Tibial nerve (tissue), 4 donors: ENCODE data around the gene ST13. TPM values are rescaled to one million over a fixed set of nuclear protein-coding genes. Genes with fewer than 3 reads are reported as not detected.

Source experiments
- DNase-seq, 2 donors: peaks; one replicate each; pipeline ENCODE4 v3.0.0-alpha.2; 2019; ENCODE audit warnings: low spot score in 2 of 2
- H3K27ac ChIP-seq, 4 donors: fragments of 200-600 bp; sonication (generic) in 3 of 4; one replicate each; pipeline ENCODE4 v1.5.1; 2017 to 2019; ENCODE audit warnings: mild to moderate bottlenecking in 1 of 4
- H3K27me3 ChIP-seq, 2 donors: fragments of 200-600 bp; sonication (generic) in 1 of 2; one replicate each; pipeline versions ENCODE4 v1.5.1 to v1.6.0; 2017 to 2019
- H3K36me3 ChIP-seq, 3 donors: fragments of 200-600 bp; sonication (generic); one replicate each; pipeline ENCODE4 v1.5.1; 2018 to 2019
- H3K4me1 ChIP-seq, 4 donors: fragments of 200-600 bp; sonication (generic) in 3 of 4; one replicate each; pipeline ENCODE4 v1.5.1; 2017 to 2019
- H3K4me3 ChIP-seq, 4 donors: fragments of 200-600 bp; sonication (generic) in 3 of 4; one replicate each; pipeline ENCODE4 v1.5.1; 2017 to 2019; ENCODE audit warnings: mild to moderate bottlenecking in 1 of 4, moderate library complexity in 1 of 4
- H3K9me3 ChIP-seq, 4 donors: fragments of 200-600 bp; sonication (generic) in 3 of 4; one replicate each; pipeline ENCODE4 v1.5.1; 2017 to 2019
- EP300 ChIP-seq, 2 donors: sonication (generic); formaldehyde crosslinking; IDR thresholded peaks; one replicate each; pipeline ENCODE4 v1.6.1; 2017; ENCODE audit warnings: antibody characterized with exemption in 2 of 2, mild to moderate bottlenecking in 1 of 2
- POLR2A ChIP-seq, 2 donors: fragments of 450-650 bp; IDR thresholded peaks; one replicate each; pipeline ENCODE4 v1.6.1; 2017; ENCODE audit warnings: antibody characterized with exemption in 2 of 2, mild to moderate bottlenecking in 2 of 2, moderate library complexity in 2 of 2
- WGBS, 2 donors: methylation state at CpG; one replicate each; pipeline ENCODE4 v1.1.5; 2018; 5-methylcytosine and 5-hydroxymethylcytosine counted together
- total RNA-seq, 4 donors: library from RNA; depleted of rRNA; stranded (reverse); fragments of >200 nt; gene quantifications; one replicate each; pipeline ENCODE4 v1.1.0, GENCODE V29; 2016
- TF ChIP-seq, protein P1 (sequence below), 5 experiments: fragments of 200-600 bp in 3 of 5; fragments of 450-650 bp in 2 of 5; sonication (generic) in 3 of 5; IDR thresholded peaks; one replicate each; pipeline ENCODE4 v1.5.1; 2016 to 2019; ENCODE audit warnings: antibody characterized with exemption in 5 of 5, mild to moderate bottlenecking in 3 of 5, moderate library complexity in 2 of 5

The ST13 gene
- total RNA-seq, 4 donors from 2014 or later, result 96.9 to 142 (median 114) TPM

DNA sequence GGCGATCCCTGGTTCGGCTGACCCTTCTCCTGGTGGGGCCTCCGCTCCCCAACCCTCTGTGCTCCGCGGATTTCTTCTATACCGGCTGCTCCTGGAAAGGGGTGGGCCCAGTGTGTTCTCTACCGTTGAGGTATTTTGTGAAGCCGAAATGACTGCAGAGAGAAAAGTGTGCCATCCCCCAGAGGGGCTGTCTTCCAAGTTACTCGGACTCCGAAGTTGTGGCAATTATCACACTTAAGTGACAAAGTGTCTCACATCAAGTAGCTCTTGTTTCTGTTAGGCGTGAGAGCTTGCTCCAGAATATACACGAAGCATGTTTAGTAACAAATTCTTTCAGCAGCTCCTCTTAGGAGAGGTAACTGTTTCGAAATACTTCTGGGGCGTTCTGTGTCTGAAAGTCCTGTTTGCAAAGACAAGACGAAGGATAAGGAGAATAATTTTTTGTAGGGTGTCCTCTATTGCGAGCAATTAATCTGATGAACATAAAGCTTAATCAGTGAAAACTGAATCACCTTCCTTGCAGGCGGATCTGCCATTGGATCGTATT, 943 bp upstream of the ST13 start:
- WGBS, 2 donors, result 5 to 7% methylated on average over 18 of the region's 18 CpGs
- DNase-seq, result no peak
- TF ChIP-seq, protein P1, sequence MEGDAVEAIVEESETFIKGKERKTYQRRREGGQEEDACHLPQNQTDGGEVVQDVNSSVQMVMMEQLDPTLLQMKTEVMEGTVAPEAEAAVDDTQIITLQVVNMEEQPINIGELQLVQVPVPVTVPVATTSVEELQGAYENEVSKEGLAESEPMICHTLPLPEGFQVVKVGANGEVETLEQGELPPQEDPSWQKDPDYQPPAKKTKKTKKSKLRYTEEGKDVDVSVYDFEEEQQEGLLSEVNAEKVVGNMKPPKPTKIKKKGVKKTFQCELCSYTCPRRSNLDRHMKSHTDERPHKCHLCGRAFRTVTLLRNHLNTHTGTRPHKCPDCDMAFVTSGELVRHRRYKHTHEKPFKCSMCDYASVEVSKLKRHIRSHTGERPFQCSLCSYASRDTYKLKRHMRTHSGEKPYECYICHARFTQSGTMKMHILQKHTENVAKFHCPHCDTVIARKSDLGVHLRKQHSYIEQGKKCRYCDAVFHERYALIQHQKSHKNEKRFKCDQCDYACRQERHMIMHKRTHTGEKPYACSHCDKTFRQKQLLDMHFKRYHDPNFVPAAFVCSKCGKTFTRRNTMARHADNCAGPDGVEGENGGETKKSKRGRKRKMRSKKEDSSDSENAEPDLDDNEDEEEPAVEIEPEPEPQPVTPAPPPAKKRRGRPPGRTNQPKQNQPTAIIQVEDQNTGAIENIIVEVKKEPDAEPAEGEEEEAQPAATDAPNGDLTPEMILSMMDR (IDR thresholded peaks at IDR 0.05), result no peak
- TF ChIP-seq POLR2A (IDR thresholded peaks at IDR 0.05), result no peak
- no peak for TF ChIP-seq EP300 (IDR thresholded peaks at IDR 0.05)
- H3K27ac ChIP-seq, result peak overlapping the region; percentile 97 to 99 (median 98)
- H3K4me1 ChIP-seq, result peaks cover 0 to 58% (median 34%) of the 10 kb centered on the region in 4 donors
- peak overlapping the region; percentile 72 to 98 (median 88) for H3K4me3 ChIP-seq
- peaks cover 0 to 19% (median 0%) of the 10 kb centered on the region in 3 donors for H3K36me3 ChIP-seq
- H3K9me3 ChIP-seq, result no peaks in the 10 kb centered on the region
- H3K27me3 ChIP-seq, result no peaks in the 10 kb centered on the region

DNA sequence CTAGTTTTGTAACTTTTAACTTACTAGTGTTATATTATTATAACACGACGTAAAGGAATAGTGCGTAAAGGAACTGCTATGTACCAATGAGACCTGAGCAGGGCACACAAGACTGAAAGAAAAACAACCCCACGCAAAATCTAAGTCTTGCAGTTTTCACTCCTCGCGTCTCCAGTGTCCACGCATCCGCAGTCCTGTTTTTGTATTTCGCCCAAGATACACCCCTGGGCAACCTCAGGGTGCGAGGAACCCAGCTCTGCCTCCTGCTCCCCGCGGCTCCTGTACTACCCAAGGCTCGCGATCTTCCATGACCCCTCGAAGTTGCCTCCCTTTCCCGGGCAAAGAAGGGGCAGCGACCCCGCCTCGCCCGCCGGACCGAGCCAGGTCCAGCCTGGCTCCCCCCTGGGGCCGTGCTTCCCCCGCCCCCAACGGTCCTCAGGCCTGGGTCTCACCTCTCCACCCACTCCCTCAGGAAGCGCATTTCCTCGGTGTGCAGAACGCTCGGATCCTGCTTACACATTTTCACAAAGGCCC, 393 bp downstream of the ST13 start:
- Histone ChIP-seq H3K4me1 (peaks cover 0 to 71% (median 35%) of the 10 kb centered on the region in 4 donors), H3K4me3 (peak overlapping the region; percentile 72 to 98 (median 88)), H3K27ac (peak overlapping the region; percentile 97 to 99 (median 98)), H3K36me3 (peaks cover 0 to 9% (median 0%) of the 10 kb centered on the region in 3 donors), H3K27me3 (no peaks in the 10 kb centered on the region), H3K9me3 (no peaks in the 10 kb centered on the region)
- WGBS, 2 donors, result 0 to 1% methylated on average over 29 of the region's 29 CpGs
- peak in 1 of 2 donors; percentile 22 for DNase-seq
- TF ChIP-seq, protein P1 (IDR thresholded peaks at IDR 0.05), result no peak
- no peak for TF ChIP-seq EP300 (IDR thresholded peaks at IDR 0.05)

DNA sequence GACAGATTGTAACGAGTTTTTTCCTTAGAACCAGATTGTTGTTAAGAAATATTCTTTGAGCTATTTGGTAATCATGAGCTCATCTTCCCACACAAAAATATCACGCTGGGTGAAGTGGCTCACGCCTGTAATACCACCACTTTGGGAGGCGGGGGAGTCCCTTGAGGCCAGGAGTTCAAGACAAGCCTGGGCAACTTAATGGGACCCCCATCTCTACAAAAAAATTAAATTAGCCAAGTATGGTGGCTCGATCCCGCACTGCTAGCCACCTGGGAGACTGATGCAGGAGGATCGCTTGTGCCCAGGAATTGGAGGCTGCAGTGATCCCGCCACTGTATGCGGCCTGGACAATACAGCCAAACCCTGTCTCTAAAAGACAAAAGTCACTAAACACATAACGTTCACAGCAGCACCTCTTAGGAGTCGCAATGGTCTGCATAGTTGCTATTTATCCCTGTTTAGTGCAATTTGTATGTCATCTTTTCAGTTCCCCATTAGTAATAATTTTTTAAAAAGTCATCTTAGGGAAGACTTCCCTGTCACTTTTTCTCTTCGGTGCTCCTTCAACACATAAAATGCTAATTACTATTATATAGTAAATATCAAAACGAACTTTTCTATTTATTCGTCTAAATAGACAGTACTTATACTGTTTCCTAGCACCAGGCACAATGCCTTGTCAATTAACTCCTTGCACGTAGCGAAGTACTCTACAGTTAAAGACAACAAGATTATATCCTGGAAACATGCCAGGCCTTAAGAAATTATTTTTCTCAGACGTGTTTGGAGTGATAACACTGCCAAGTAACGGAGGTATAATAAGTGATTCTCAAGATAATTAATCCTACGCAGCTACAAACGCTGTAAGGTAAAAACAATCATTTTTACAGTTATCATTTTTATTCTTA, 1.1 kb downstream of the ST13 start:
- peak overlapping the region; percentile 72 to 98 (median 88) for H3K4me3 ChIP-seq
- peak overlapping the region; percentile 97 to 99 (median 98) for H3K27ac ChIP-seq
- 24 to 27% methylated on average over 20 of the region's 20 CpGs for WGBS, 2 donors
- DNase-seq, result peak in 1 of 2 donors; percentile 28
- peaks cover 0 to 77% (median 36%) of the 10 kb centered on the region in 4 donors for H3K4me1 ChIP-seq
- TF ChIP-seq POLR2A (IDR thresholded peaks at IDR 0.05), result no peak
- no peak for TF ChIP-seq EP300 (IDR thresholded peaks at IDR 0.05)
- TF ChIP-seq, protein P1 (IDR thresholded peaks at IDR 0.05), result no peak
- no peaks in the 10 kb centered on the region for H3K9me3 ChIP-seq
- peaks cover 0 to 5% (median 0%) of the 10 kb centered on the region in 3 donors for H3K36me3 ChIP-seq
- no peaks in the 10 kb centered on the region for H3K27me3 ChIP-seq

- no peak for DNase-seq
- no peaks in the 10 kb centered on the region for H3K9me3 ChIP-seq
- peaks cover 0 to 74% (median 36%) of the 10 kb centered on the region in 4 donors for H3K4me1 ChIP-seq
- no peak overlapping the region for H3K4me3 ChIP-seq
- peaks cover 0 to 17% (median 0%) of the 10 kb centered on the region in 3 donors for H3K36me3 ChIP-seq
- H3K27ac ChIP-seq, result peak overlapping the region in 3 of 4 donors; percentile 3 to 99 (median 17)
- TF ChIP-seq POLR2A (IDR thresholded peaks at IDR 0.05) (no peak), EP300 (IDR thresholded peaks at IDR 0.05) (no peak)
- TF ChIP-seq, protein P1 (IDR thresholded peaks at IDR 0.05), result no peak
- WGBS, 2 donors, result 21 to 28% methylated on average over 3 of the region's 3 CpGs
- no peaks in the 10 kb centered on the region for H3K27me3 ChIP-seq
Observed at GRCh38 chr22:40853961-40854360, 2.5 kb downstream of the ST13 start.
